Measurements from ENCODE around the gene TUFM.
"Not testable (repeated sequence)": the region's sequence is repeated elsewhere in the genome, so short reads cannot be mapped to it uniquely, and the experiment has no call there.

- TF ChIP-seq, protein P1, sequence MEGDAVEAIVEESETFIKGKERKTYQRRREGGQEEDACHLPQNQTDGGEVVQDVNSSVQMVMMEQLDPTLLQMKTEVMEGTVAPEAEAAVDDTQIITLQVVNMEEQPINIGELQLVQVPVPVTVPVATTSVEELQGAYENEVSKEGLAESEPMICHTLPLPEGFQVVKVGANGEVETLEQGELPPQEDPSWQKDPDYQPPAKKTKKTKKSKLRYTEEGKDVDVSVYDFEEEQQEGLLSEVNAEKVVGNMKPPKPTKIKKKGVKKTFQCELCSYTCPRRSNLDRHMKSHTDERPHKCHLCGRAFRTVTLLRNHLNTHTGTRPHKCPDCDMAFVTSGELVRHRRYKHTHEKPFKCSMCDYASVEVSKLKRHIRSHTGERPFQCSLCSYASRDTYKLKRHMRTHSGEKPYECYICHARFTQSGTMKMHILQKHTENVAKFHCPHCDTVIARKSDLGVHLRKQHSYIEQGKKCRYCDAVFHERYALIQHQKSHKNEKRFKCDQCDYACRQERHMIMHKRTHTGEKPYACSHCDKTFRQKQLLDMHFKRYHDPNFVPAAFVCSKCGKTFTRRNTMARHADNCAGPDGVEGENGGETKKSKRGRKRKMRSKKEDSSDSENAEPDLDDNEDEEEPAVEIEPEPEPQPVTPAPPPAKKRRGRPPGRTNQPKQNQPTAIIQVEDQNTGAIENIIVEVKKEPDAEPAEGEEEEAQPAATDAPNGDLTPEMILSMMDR (conservative IDR thresholded peaks at IDR 0.05 in 1 of 2, IDR thresholded peaks at IDR 0.05 in 1 of 2; ENCODE audit: low read depth in 1 of 2, low read length in 2 of 2): not testable (repeated sequence)
- not testable (repeated sequence) for TF ChIP-seq EZH2 (IDR thresholded peaks at IDR 0.05; ENCODE audit: low read length, missing control alignments)
Measured at GRCh38 chr16:28820546-28820945, 25.6 kb downstream of the TUFM start.
